HL-60 (cell line): ENCODE data around the gene FBXL17.

ENCODE experiments used
- DNase-seq, 2 experiments: peaks; one replicate each; pipeline ENCODE4 v3.0.0-alpha.2; 2010 to 2020; ENCODE audit warnings: low read depth in 1 of 2, low spot score in 1 of 2
- H3K27ac ChIP-seq: fragments of 250-450 bp; sonication (Bioruptor Pico); replicated peaks from 2 replicates; pipeline ENCODE4 v1.5.1; 2020; ENCODE audit warnings: mild to moderate bottlenecking, moderate library complexity
- H3K27me3 ChIP-seq: fragments of 250-450 bp; sonication (Bioruptor Pico); 2 replicates; pipeline ENCODE4 v1.5.1; 2021; ENCODE audit warnings: mild to moderate bottlenecking, moderate library complexity; ENCODE audit not compliant: insufficient read depth, poor library complexity, severe bottlenecking
- H3K4me3 ChIP-seq: replicated peaks from 2 replicates; pipeline ENCODE4 v1.5.1; 2011; ENCODE audit warnings: mild to moderate bottlenecking, control low read depth, low read length; ENCODE audit not compliant: insufficient read depth
- CTCF ChIP-seq: IDR thresholded peaks from one replicate; pipeline ENCODE4 v1.5.1; 2011; ENCODE audit warnings: low read length, control low read depth, inconsistent platforms; ENCODE audit not compliant: insufficient read depth
- GABPA ChIP-seq: IDR thresholded peaks from 2 replicates; pipeline ENCODE4 v1.6.1; 2012; ENCODE audit warnings: low read depth
- POLR2AphosphoS5 ChIP-seq: IDR thresholded peaks from 2 replicates; pipeline ENCODE4 v1.6.1; 2012; ENCODE audit warnings: low read depth
- REST ChIP-seq: IDR thresholded peaks from 2 replicates; pipeline ENCODE4 v1.6.1; 2012; ENCODE audit warnings: low read depth; ENCODE audit not compliant: insufficient replicate concordance
- SPI1 ChIP-seq: IDR thresholded peaks from 2 replicates; pipeline ENCODE4 v1.6.1; 2012; ENCODE audit warnings: low read depth, mild to moderate bottlenecking, borderline replicate concordance

Gene FBXL17

DNA sequence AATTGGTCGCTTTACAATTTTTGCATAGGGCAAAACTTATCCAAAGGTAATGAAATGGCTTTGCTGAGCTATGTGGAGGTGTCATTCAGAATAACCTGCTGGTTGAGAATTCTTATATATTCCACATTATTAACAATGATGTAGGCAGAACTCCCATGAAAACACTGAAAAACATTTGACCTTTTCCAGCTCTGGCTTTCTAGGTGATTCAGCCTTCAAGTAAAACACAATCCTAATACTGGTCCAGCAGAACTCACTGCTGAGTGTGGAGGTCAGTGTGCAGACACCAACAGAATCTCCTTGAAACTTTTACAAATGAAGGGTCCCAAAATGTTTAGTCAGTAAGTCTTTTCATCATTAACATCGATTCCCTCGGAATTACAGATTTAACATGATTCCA is 549.2 kb downstream of the FBXL17 start:
- Histone ChIP-seq H3K27me3 (no peaks in the 10 kb centered on the region), H3K27ac (no peak overlapping the region), H3K4me3 (no peak overlapping the region)
- TF ChIP-seq REST (no peak), SPI1 (no peak), GABPA (no peak), POLR2AphosphoS5 (no peak), CTCF (no peak)
- no peak for DNase-seq

- DNase-seq = no peak
- no peaks in the 10 kb centered on the region for H3K27me3 ChIP-seq
- H3K27ac ChIP-seq = no peak overlapping the region
- no peak overlapping the region for H3K4me3 ChIP-seq
- TF ChIP-seq SPI1 (no peak), POLR2AphosphoS5 (no peak), GABPA (no peak), REST (no peak), CTCF (no peak)
These were observed 550.1 kb downstream of the FBXL17 start for GRCh38 chr5:107831612-107832395.

- Histone ChIP-seq H3K4me3 (no peak overlapping the region), H3K27me3 (no peaks in the 10 kb centered on the region), H3K27ac (no peak overlapping the region)
- no peak for DNase-seq
- TF ChIP-seq REST (no peak), GABPA (no peak), CTCF (no peak), SPI1 (no peak), POLR2AphosphoS5 (no peak)
These were observed 551.1 kb downstream of the FBXL17 start for GRCh38 chr5:107830750-107831149.
